ENCODE data around the gene MYO1D. TPM values are rescaled to one million over a fixed set of nuclear protein-coding genes. Genes with fewer than 3 reads are reported as not detected.
"Not testable (repeated sequence)": the region's sequence is repeated elsewhere in the genome, so short reads cannot be mapped to it uniquely, and the experiment has no call there.

MYO1D gene
- total RNA-seq, 1 experiment from 2014 or later: 1.3 TPM

DNA sequence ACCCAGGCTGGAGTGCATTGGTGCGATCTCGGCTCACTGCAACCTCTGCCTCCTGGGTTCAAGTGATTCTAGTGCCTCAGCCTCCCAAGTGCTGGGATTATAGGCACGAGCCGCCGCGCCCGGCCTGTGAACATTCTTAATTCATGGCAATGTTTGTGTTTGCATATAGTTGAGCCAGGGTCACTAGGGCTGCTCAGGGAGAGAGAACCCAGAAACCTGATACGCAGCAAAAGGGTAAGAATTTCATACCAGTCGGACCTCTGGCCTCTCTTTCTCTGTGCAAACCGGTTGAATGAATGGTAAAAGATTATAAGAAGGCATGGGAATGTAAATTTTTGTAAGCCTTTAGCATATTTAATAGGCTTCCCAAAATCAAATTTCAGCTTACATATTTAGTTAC, 44.1 kb upstream of the MYO1D start:
- no peaks in the 10 kb centered on the region for H3K4me1 ChIP-seq (ENCODE audit: control insufficient read depth, insufficient read depth, low read length)
- TF ChIP-seq SIN3A (IDR thresholded peaks at IDR 0.05; ENCODE audit: borderline replicate concordance, insufficient read depth, low read depth, low read length) (no peak), POLR2AphosphoS5 (IDR thresholded peaks at IDR 0.05; ENCODE audit: low read depth, low read length) (no peak), CTCF (IDR thresholded peaks at IDR 0.05) (no peak), TCF7L2 (IDR thresholded peaks at IDR 0.05; ENCODE audit: low read depth, low read length) (no peak)
- TF ChIP-seq, protein P1, sequence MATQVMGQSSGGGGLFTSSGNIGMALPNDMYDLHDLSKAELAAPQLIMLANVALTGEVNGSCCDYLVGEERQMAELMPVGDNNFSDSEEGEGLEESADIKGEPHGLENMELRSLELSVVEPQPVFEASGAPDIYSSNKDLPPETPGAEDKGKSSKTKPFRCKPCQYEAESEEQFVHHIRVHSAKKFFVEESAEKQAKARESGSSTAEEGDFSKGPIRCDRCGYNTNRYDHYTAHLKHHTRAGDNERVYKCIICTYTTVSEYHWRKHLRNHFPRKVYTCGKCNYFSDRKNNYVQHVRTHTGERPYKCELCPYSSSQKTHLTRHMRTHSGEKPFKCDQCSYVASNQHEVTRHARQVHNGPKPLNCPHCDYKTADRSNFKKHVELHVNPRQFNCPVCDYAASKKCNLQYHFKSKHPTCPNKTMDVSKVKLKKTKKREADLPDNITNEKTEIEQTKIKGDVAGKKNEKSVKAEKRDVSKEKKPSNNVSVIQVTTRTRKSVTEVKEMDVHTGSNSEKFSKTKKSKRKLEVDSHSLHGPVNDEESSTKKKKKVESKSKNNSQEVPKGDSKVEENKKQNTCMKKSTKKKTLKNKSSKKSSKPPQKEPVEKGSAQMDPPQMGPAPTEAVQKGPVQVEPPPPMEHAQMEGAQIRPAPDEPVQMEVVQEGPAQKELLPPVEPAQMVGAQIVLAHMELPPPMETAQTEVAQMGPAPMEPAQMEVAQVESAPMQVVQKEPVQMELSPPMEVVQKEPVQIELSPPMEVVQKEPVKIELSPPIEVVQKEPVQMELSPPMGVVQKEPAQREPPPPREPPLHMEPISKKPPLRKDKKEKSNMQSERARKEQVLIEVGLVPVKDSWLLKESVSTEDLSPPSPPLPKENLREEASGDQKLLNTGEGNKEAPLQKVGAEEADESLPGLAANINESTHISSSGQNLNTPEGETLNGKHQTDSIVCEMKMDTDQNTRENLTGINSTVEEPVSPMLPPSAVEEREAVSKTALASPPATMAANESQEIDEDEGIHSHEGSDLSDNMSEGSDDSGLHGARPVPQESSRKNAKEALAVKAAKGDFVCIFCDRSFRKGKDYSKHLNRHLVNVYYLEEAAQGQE (IDR thresholded peaks at IDR 0.05; ENCODE audit: insufficient read depth in 1 of 2, low read depth in 2 of 2, low read length in 1 of 2): no peak
- ChIA-PET CTCF (no interaction called here), POLR2A (no interaction called here)
- in situ Hi-C loops (cut with HindIII; ENCODE audit: low pct_unique_long_range_greater_than_20kb, low sequenced_read_pairs) (no loop called here), intact Hi-C loops (cut with micrococcal nuclease; ENCODE audit: unreplicated experiment) (no loop called here)
- DNase-seq (ENCODE audit: low read depth, low spot score) (no peak), ATAC-seq (no peak)
- no peak overlapping the region for H3K4me3 ChIP-seq (ENCODE audit: low read depth in 2 of 2, low read length in 2 of 2)
- no peaks in the 10 kb centered on the region for H3K9me3 ChIP-seq (ENCODE audit: control insufficient read depth, insufficient read depth, low read depth, low read length)
- H3K27me3 ChIP-seq (ENCODE audit: control insufficient read depth, insufficient read depth, low read length): peaks cover 5% of the 10 kb centered on the region; the same call in 1 of the 2 replicates
- no peak overlapping the region for H3K27ac ChIP-seq (ENCODE audit: low read length)
- no peaks in the 10 kb centered on the region for H3K36me3 ChIP-seq (ENCODE audit: control insufficient read depth, insufficient read depth, low read length)
- no TSS peak for BruUV-seq (replicated peaks)

DNA sequence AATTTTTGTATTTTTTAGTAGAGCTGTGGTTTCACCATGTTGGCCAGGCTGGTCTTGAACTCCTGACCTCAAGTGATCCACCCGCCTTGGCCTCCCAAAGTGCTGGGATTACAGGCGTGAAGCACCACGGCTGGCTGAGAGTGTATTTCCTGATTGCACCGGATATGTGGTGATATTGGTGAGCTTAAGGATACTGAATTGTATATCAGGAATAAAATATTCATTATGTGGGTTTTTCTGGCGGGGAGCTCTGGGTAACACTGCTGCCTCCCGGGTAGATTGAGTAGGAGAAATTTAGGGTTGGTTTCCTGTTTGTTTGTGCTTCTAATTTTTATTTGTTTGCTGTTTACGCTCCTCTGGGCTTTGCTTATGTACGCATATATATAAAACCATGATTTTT, 43.4 kb upstream of the MYO1D start:
- Histone ChIP-seq H3K27ac (ENCODE audit: low read length) (no peak overlapping the region), H3K36me3 (ENCODE audit: control insufficient read depth, insufficient read depth, low read length) (no peaks in the 10 kb centered on the region), H3K4me1 (ENCODE audit: control insufficient read depth, insufficient read depth, low read length) (no peaks in the 10 kb centered on the region), H3K4me3 (ENCODE audit: low read depth in 2 of 2, low read length in 2 of 2) (no peak overlapping the region), H3K27me3 (ENCODE audit: control insufficient read depth, insufficient read depth, low read length) (peaks cover 4% of the 10 kb centered on the region), H3K9me3 (ENCODE audit: control insufficient read depth, insufficient read depth, low read depth, low read length) (no peaks in the 10 kb centered on the region)
- ATAC-seq: no peak
- DNase-seq (ENCODE audit: low read depth, low spot score): no peak
- intact Hi-C loops (cut with micrococcal nuclease; ENCODE audit: unreplicated experiment): no loop called here
- POLR2A ChIA-PET: no interaction called here
- in situ Hi-C loops (cut with HindIII; ENCODE audit: low pct_unique_long_range_greater_than_20kb, low sequenced_read_pairs): no loop called here
- no TSS peak for BruUV-seq (replicated peaks)
- TF ChIP-seq SIN3A (IDR thresholded peaks at IDR 0.05; ENCODE audit: borderline replicate concordance, insufficient read depth, low read depth, low read length): no peak
- TF ChIP-seq, protein P1 (IDR thresholded peaks at IDR 0.05; ENCODE audit: insufficient read depth in 1 of 2, low read depth in 2 of 2, low read length in 1 of 2): no peak
- TF ChIP-seq TCF7L2 (IDR thresholded peaks at IDR 0.05; ENCODE audit: low read depth, low read length): no peak
- no peak for TF ChIP-seq CTCF (IDR thresholded peaks at IDR 0.05)
- no peak for TF ChIP-seq POLR2AphosphoS5 (IDR thresholded peaks at IDR 0.05; ENCODE audit: low read depth, low read length)
- CTCF ChIA-PET: interaction anchor here (0.6 kb wide), 1 partner anchor 10 kb away, joined by 3 read pairs; no protein-coding TSS in a partner anchor

GRCh38 chr17:32919876-32920275, 43.0 kb upstream of the MYO1D start:
- H3K27me3 ChIP-seq (ENCODE audit: control insufficient read depth, insufficient read depth, low read length); H3K4me1 ChIP-seq (ENCODE audit: control insufficient read depth, insufficient read depth, low read length); H3K9me3 ChIP-seq (ENCODE audit: control insufficient read depth, insufficient read depth, low read depth, low read length); intact Hi-C loops (cut with micrococcal nuclease; ENCODE audit: unreplicated experiment); H3K4me3 ChIP-seq (ENCODE audit: low read depth in 2 of 2, low read length in 2 of 2); POLR2A ChIA-PET; BruUV-seq (replicated peaks); in situ Hi-C loops (cut with HindIII; ENCODE audit: low pct_unique_long_range_greater_than_20kb, low sequenced_read_pairs); DNase-seq (ENCODE audit: low read depth, low spot score); ATAC-seq; H3K36me3 ChIP-seq (ENCODE audit: control insufficient read depth, insufficient read depth, low read length); H3K27ac ChIP-seq (ENCODE audit: low read length); CTCF ChIA-PET: not testable (repeated sequence)

All from Panc1 (cell line).